ENCODE results near the gene ASGR1. TPM values are rescaled to one million over a fixed set of nuclear protein-coding genes. Genes with fewer than 3 reads are reported as not detected.
"Not testable (repeated sequence)": the region's sequence is repeated elsewhere in the genome, so short reads cannot be mapped to it uniquely, and the experiment has no call there.

Gene ASGR1
- total RNA-seq, 3 donors from 2014 or later: 1.0 to 1.4 (median 1.3) TPM

- Histone ChIP-seq H3K36me3 (no peaks in the 10 kb centered on the region), H3K4me3 (no peak overlapping the region), H3K27ac (no peak overlapping the region), H3K9me3 (no peaks in the 10 kb centered on the region), H3K27me3 (no peaks in the 10 kb centered on the region), H3K4me1 (no peaks in the 10 kb centered on the region)
- intact Hi-C loops (cut with DNase I; ENCODE audit: low total_unique reads): no loop called here
- TF ChIP-seq POLR2A (IDR thresholded peaks at IDR 0.05) (no peak), POLR2AphosphoS5 (IDR thresholded peaks at IDR 0.05) (no peak), CTCF (IDR thresholded peaks at IDR 0.05) (no peak)
- no peak for DNase-seq (ENCODE audit: low spot score in 2 of 2)
Measured at GRCh38 chr17:7184647-7185046, 5.5 kb upstream of the ASGR1 start.

GRCh38 chr17:7184091-7184488 is 4.9 kb upstream of the ASGR1 start:
- intact Hi-C loops (cut with DNase I; ENCODE audit: low total_unique reads): no loop called here
- H3K27ac ChIP-seq: no peak overlapping the region
- no peak for DNase-seq (ENCODE audit: low spot score in 2 of 2)
- no peaks in the 10 kb centered on the region for H3K27me3 ChIP-seq
- no peaks in the 10 kb centered on the region for H3K36me3 ChIP-seq
- TF ChIP-seq POLR2A (IDR thresholded peaks at IDR 0.05): no peak
- no peak for TF ChIP-seq POLR2AphosphoS5 (IDR thresholded peaks at IDR 0.05)
- no peak for TF ChIP-seq CTCF (IDR thresholded peaks at IDR 0.05)
- H3K9me3 ChIP-seq: no peaks in the 10 kb centered on the region
- H3K4me3 ChIP-seq: no peak overlapping the region
- no peaks in the 10 kb centered on the region for H3K4me1 ChIP-seq

- no peak overlapping the region for H3K27ac ChIP-seq
- H3K9me3 ChIP-seq: no peaks in the 10 kb centered on the region
Measured at GRCh38 chr17:7183433-7184090, 4.4 kb upstream of the ASGR1 start.

GRCh38 chr17:7182101-7182500 is 2.9 kb upstream of the ASGR1 start:
- H3K36me3 ChIP-seq; H3K27me3 ChIP-seq; H3K4me3 ChIP-seq; H3K27ac ChIP-seq; DNase-seq (ENCODE audit: low spot score in 2 of 2); H3K9me3 ChIP-seq: not testable (repeated sequence)
- intact Hi-C loops (cut with DNase I; ENCODE audit: low total_unique reads): loop anchor here (1.0 kb wide), 1 partner anchor 17 kb away; no protein-coding TSS in a partner anchor
- peaks cover 0 to 12% of the 10 kb centered on the region in 2 donors for H3K4me1 ChIP-seq

More at GRCh38 chr17:7183433-7184090, 4.4 kb upstream of the ASGR1 start:
- H3K36me3 ChIP-seq: no peaks in the 10 kb centered on the region
- H3K27me3 ChIP-seq: no peaks in the 10 kb centered on the region
- no peaks in the 10 kb centered on the region for H3K4me1 ChIP-seq
- intact Hi-C loops (cut with DNase I; ENCODE audit: low total_unique reads): no loop called here
- DNase-seq (ENCODE audit: low spot score in 2 of 2): no peak
- TF ChIP-seq POLR2A (IDR thresholded peaks at IDR 0.05) (no peak), POLR2AphosphoS5 (IDR thresholded peaks at IDR 0.05) (no peak), CTCF (IDR thresholded peaks at IDR 0.05) (no peak)
- H3K4me3 ChIP-seq: no peak overlapping the region

GRCh38 chr17:7178973-7179316 is 225 bp downstream of the ASGR1 start:
- DNase-seq (ENCODE audit: low spot score in 2 of 2): no peak
- H3K4me1 ChIP-seq: peaks cover 0 to 13% of the 10 kb centered on the region in 2 donors
- TF ChIP-seq POLR2A (IDR thresholded peaks at IDR 0.05) (no peak), CTCF (IDR thresholded peaks at IDR 0.05) (no peak), POLR2AphosphoS5 (IDR thresholded peaks at IDR 0.05) (no peak)
- no peak overlapping the region for H3K27ac ChIP-seq
- H3K9me3 ChIP-seq: no peaks in the 10 kb centered on the region
- H3K27me3 ChIP-seq: no peaks in the 10 kb centered on the region
- no peaks in the 10 kb centered on the region for H3K36me3 ChIP-seq
- H3K4me3 ChIP-seq: no peak overlapping the region
- intact Hi-C loops (cut with DNase I; ENCODE audit: low total_unique reads): no loop called here

Measured in breast epithelium (tissue), 4 donors.